Measurements from ENCODE around the gene ZWINT.

Gene ZWINT, protein sequence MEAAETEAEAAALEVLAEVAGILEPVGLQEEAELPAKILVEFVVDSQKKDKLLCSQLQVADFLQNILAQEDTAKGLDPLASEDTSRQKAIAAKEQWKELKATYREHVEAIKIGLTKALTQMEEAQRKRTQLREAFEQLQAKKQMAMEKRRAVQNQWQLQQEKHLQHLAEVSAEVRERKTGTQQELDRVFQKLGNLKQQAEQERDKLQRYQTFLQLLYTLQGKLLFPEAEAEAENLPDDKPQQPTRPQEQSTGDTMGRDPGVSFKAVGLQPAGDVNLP

DNA sequence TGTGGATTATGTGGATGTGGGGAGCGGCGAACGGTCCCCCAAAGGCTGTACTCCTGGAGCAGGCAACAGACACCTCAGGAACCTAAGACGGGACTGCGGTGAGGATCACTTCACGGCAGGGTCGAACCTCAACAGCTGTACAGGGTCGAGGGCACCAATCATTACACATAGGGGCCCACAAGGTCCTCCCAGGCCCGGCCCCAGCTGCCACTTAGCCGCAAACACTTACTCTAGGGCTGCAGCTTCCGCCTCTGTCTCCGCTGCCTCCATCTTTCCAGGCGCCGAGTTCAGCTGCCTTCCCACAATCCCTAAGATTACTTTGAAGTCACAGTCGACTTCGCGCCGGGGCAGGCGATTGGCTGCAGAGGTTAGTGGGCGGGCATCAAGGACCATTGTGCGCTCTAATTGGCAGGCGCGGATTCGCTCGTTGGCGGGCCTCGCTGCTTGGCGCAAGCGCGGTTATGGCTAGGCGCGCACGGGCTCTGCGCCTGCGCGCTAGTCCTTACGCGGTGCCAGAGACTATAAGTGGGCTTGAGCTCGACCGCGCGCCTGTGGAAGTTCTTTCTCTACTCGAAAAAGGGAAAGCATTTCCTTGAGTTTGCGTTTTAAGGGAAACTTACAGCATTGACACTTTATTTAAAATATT is at the start of gene ZWINT:
Gene ZWINT (minus strand): TSS at position 293 of the 646 bp plus-strand sequence. CDS start 23 bp downstream, at position 270.
- peak; percentile 94 for DNase-seq

DNA sequence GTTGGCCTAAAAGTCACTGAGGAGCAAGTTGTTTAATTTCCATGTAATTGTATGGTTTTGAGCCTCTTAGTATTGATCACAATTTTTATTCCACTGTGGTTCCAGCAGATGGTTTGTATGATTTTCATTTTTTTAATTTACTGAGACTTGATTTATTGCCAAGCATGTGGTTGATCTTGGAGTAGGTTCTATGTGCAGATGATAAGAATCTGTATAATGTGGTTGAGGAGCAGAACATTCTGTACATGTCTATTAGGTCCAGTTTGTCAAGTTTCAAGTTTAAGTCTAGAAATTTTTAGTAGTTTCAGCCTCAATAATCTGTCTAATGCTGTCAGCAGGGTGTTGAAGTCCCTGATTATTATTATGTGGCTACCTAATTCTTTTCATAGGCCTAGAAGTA is 22.7 kb upstream of the ZWINT start:
- no peak for DNase-seq

DNA sequence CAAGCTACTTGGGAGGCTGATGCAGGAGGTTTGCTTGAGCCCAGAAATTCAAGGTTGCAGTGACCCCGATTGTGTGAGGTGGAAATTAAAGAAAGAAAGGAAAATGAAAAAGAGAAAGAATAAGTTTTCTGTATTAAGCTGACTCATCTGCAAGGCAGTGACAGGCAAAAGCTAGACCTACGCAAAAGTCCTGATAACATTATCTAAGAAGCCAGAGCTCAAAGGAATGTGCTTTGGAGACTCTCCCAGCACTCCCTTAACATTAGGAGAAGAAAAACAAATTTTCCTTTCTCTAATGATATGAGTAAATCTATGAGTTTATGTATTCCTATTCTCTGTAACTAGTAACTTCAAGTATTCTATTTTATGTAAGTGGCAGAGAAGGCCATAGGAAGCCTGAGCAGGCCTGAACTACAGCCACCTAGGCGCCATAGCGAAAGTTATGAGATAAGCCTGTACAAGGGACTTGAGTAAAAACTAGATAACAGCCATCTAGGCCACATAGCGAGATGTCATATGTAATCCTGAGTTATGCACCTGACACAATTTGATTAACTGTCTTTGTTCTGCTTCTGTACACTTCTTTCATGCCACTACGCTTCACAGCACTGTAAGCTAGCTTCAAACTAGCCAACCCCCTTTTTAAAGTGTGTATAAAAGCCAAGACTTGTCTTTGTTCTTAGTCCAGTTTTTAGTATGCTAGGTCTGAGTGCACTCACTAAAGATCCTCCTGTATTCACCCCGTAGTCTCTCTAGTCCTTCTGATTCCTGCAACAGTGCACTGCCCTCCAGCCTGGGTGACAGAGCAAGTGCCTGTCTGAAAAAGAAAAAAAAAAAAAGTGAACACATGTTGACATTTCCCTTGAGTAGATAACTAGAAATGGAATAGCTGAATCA is 9.4 kb upstream of the ZWINT start:
- no peak for DNase-seq

DNA sequence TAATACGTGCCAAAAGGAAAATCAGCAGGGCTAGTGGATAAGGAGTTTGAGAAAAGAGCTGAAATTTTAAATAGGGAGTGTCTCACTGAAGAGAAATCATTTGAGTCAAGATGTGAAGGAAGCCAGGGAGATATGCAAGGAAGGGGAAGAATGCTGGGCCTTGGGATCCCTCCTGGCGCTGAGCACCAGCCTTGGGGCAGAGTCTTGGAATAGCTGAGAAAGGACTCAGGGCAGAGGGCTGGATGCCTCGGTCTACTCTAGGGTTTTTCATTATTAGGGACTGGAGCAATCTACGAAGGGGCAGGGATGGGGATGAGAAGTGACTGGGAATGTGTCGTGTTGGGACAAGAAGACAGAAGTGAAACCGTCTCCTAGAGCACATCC is 484 bp downstream of the ZWINT start:
- no peak for DNase-seq

DNA sequence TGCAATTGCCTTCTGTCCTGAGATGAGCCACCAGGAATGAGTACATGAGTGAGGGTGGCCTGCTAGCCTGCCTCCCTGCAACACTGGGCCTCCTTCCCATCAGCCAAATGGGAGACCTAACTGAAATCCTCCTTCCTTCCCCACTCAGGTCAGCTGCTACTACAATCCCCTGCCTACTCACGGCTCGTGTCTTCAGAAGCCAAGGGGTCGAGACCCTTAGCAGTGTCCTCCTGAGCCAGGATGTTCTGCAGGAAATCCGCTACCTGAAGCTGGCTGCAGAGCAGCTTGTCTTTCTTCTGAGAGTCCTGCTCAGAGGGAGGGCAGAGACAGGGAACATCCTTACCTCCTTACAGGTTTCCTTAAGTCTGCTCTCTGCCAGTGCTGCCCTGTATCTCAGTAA is 1.2 kb downstream of the ZWINT start:
- no peak for DNase-seq

DNA sequence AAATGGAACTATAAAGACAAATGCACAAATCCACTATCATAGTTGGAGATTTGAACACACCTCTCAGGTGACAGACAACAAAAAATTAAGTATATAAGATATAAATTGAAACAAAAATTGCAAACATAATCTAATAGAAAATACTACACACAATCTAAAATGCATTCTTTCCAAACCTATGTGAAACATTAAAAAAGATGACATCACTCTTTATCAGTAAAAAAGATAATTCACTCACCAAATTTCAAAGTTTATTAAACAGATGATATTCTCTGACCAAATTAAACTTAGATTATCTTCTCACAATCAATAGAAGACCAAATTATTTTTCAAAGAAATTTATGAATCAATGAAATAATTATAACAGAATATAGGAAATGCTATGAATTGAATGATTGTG is 4.0 kb downstream of the ZWINT start:
- no peak for DNase-seq

DNA sequence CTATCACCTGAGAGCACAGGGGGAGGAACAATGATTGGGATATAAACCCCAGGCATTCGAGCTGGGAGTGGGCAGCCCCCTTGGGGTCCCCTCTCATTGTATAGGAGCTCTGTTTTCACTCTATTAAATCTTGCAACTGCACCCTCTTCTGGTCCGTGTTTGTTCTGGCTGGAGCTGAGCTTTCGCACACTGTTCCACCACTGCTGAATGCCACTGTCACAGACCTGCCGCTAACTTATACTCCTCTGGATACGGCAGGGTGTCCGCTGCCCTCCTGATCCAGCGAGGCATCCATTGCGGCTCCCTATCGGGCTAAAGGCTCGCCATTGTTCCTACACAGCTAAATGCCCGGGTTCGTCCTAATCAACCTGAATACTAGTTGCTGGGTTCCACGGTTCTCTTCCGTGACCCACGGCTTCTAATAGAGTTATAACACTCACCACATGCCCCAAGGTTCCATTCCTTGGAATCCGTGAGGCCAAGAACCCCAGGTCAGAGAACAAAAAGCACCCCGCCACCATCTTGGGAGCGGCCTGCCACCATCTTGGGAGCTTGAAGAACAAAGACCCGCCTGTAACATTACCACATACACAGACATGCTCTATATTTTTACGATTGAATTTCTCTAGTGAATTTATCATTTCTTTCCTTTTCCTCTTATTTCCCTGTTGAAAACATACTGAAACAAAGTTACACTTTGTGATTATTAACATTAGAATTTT is 9.0 kb downstream of the ZWINT start:
- no peak for DNase-seq

DNA sequence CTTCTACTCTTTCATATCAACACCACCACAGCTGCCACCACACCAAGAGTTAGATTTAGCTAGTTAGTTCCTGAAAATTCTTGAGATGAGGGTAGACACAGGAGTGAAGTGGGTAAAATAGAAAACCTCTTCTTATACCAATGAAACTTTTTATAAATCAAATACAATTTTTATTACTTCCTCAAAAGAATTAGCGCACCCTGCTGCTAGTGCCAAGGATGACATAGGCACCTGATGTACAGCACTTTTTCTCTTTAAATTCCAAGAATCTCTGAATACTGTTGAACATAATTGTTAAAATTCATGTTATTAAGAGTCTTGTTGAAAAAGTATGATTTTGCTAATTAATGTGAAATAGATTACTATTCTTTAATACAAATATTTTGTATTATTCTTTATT is 11.4 kb downstream of the ZWINT start:
- DNase-seq = no peak

DNA sequence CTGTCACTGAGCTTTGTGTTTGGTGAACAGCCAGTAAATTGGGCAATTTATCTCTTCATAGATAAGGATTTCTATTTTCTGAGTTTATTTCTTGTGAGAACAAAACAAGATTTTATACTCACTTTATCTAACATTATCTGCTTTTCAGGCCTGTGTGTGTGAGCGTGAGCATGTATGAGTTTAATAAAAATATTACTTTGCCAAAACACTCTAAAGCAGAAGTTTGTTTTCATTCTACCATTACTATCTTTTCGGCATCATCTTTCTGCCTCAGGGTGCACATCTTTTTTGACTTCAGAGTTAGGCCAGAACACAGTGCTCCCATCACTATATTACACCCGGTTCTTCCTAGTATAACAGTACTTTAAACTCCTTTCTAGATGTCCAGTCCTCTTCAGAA is 13.0 kb downstream of the ZWINT start:
- DNase-seq = no peak

DNA sequence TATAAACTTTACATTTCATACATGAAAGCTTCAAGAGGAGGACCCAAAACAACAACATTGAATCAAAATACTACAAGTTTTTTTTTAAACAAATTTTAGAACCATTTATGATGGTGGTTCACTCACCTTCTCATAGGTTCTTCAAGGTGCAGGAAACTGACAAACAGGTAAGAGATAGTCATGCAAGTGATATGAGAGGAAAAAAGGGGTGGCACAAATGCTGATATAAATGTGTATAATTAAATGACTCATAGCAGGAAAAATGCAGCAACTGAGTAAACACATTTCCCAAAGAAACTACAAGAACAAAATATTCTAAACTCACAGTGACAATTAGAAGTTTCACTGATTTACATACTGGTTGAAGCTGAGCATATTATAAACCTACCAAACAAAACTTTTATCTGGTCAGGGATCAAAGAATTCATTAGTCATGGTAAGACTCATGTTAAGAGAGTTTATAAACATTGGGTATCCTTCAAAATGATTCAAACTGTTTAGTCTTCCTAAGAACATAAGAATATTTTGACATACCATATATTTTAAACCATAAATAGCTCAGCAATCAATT is 14.1 kb downstream of the ZWINT start:
- DNase-seq = no peak

DNA sequence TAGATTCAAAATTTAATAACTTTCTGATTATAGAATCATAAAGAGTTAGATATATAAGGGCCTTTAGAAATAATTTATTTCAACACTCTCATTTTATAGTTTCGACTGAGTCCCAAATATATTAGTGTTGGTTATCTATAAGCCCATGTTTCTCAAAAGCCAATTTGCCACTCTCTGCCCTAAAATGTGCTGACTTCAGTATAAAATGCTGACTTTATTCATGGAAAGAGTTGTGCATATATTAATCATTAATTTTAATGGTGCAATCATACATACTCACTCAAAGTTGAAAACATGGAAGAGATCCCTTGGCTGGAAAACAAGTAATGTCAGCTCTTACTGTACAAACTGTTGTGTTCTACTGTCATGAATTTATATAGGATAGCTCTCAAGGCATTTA is 19.4 kb downstream of the ZWINT start:
- DNase-seq = no peak

DNA sequence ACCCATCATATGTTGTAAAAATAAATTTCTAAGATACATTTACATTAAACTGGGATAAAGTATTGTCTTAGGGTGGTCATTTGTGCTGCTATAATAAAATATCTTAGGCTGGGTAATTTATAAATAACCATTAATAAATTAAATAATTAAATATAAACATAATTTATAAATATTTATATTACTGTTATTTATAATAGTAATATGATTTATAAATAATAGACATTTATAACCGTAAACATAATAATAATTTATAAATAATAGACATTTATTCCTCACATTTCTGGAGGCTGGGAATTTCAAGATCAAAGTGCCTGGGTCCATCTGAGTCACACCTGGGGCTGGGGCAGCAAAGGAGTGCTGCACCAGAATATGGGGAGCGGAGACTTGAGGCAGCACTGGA is 31.1 kb downstream of the ZWINT start:
- DNase-seq = no peak

DNA sequence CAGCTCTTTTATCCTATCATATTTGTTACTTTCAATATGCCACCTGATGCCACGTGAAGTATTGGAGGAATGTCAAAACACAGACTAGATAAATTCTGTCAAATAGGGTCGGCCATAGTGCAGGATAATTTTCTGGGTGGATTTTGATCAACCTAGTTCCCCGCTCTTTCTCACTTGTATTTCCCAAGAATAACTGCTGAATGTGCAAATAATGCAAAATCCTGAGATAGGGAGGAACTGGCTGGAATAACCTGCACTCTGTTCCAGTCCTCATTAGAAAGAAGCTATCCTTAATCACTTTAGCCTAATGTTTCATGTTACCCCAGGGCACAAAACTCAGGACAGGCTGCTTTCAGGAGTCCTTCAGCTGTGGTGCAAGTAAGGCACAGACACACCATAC is 33.9 kb downstream of the ZWINT start:
- DNase-seq = no peak

DNA sequence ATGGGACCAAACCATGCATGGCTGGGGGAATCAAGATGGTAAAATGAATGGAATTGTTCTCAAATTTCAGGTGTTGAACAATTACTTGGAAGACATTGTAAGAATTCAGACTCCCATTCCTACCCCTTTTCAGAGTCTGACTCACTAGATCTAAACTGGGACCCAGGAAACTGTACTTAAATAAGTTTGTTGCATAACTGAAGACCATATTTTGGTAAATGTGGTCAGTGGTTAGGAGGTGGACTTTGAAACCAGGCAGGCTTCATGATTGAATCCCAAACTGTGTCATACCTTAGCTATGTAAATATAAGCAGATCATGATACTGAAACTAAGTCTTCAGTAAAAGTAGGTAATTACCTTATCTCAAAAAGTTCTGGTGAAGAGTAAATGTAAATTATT is 41.7 kb downstream of the ZWINT start:
- DNase-seq = no peak

DNA sequence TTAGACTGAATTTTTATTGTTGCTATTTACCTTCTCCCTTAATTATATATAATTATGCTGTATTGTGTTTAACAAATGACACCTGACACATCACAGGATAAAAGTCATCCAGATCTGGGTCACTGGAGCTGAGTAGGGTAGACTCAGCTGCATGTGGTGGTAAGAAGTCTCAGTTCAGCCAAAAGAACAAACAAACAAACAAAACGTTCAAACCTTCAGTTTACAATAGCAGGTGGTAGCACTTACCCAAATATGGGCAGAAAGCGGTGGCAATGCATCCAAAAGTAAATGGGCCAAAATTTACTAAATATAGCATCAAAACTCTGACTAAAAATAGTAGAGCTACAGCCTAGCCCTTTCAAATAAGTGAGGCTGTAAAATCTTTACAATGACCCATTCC is 42.2 kb downstream of the ZWINT start:
- DNase-seq = no peak

DNA sequence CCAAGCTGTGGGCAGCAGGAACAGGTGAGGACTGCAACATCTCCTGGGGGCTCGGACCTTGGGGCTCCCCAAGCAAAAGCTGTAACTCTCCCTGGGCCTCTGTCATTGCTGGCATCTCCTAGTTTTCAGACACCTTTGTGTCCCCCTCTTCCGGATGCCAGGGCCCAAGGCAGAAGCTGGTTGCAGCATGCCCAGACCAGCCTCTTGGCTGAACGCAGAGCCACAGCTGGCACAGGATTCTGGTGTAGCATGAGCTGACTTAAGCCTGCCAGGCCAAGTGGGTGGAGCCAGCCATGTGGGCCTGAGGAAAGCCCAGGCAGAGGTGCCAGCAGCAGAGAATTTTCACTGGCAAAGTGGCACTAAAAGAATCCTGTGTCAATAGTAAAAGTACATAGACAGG is 43.5 kb downstream of the ZWINT start:
- no peak for DNase-seq

DNA sequence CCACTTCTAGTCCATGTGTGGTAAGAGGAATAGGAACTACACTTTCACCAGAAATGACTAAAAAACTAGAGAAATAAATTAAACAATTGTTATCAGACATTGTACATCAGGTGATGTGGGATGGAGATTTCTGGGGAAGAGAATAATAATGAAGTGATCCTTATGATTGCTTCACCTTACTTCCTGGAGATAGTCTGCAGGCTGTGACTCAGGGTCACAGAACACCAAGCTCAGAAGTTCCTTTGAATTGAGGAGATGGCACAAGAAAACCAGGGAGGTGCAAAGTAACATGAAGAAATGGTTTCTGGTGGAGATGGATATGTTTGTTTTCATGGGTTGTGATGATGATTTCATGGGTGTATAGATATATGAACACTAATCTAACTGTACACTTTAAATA is 44.5 kb downstream of the ZWINT start:
- DNase-seq = no peak
